SH-SY5Y (cell line): Measurements from ENCODE around the gene DIO2.

Source experiments
- GATA2 ChIP-seq: IDR thresholded peaks from 2 replicates; pipeline ENCODE4 v1.6.1; 2011; ENCODE audit warnings: mild to moderate bottlenecking, low read depth, low read length
- GATA3 ChIP-seq: IDR thresholded peaks from 2 replicates; pipeline ENCODE4 v1.6.1; 2011; ENCODE audit warnings: low read depth, mild to moderate bottlenecking, low read length, moderate library complexity

GRCh38 chr14:80233470-80234089, 22.3 kb upstream of the DIO2 start:
- no peak for TF ChIP-seq GATA3
- no peak for TF ChIP-seq GATA2
